OCI-LY7 (cell line): ENCODE data around the gene BAIAP2L1. TPM values are rescaled to one million over a fixed set of nuclear protein-coding genes. Genes with fewer than 3 reads are reported as not detected.

ENCODE experiments used
- BruUV-seq: library from RNA; stranded (reverse); fragments of 400-500 nt; replicated peaks from 2 replicates; lab custom pipeline; 2021; lab: Mats Ljungman, UMichigan
- CTCF ChIA-PET: fragments of 300-600 bp; sonication (Branson Sonifier 250); formaldehyde crosslinking; loops from one replicate; lab custom pipeline; 2022; ENCODE audit warnings: antibody characterized with exemption; ENCODE audit not compliant: unreplicated experiment; lab: Charles Lee
- POLR2A ChIA-PET: fragments of 300-600 bp; sonication (Branson Sonifier 250); formaldehyde crosslinking; loops from one replicate; lab custom pipeline; 2022; ENCODE audit warnings: antibody characterized with exemption; lab: Charles Lee
- DNase-seq: peaks from one replicate; pipeline ENCODE4 v3.0.0-alpha.2; 2015; ENCODE audit warnings: low spot score
- H2AFZ ChIP-seq: fragments of 200-600 bp; sonication (generic), shearing (Covaris generic); 2 replicates; pipeline ENCODE4 v1.6.1; 2014; ENCODE audit warnings: mild to moderate bottlenecking, antibody characterized with exemption, low read length, moderate library complexity
- H3K27ac ChIP-seq: fragments of 200-600 bp; sonication (generic); 2 replicates; pipeline ENCODE4 v1.5.1; 2014; ENCODE audit warnings: mixed run types, low read depth, mild to moderate bottlenecking, moderate library complexity, low read length, inconsistent platforms; ENCODE audit not compliant: poor library complexity, severe bottlenecking
- H3K36me3 ChIP-seq: fragments of 200-600 bp; sonication (generic); 2 replicates; pipeline ENCODE4 v1.6.1; 2014; ENCODE audit warnings: mild to moderate bottlenecking, antibody characterized with exemption, low read length, moderate library complexity, mixed read lengths; ENCODE audit not compliant: insufficient read depth
- H3K4me1 ChIP-seq: fragments of 200-600 bp; sonication (generic); 2 replicates; pipeline ENCODE4 v1.5.1; 2014; ENCODE audit warnings: mild to moderate bottlenecking, low read length; ENCODE audit not compliant: insufficient read depth, poor library complexity, severe bottlenecking
- H3K4me2 ChIP-seq: fragments of 200-600 bp; sonication (generic); 2 replicates; pipeline ENCODE4 v1.6.1; 2014; ENCODE audit warnings: mild to moderate bottlenecking, low read length
- H3K4me3 ChIP-seq: fragments of 200-600 bp; sonication (generic); 2 replicates; pipeline ENCODE4 v1.5.1; 2014; ENCODE audit warnings: mild to moderate bottlenecking, low read depth, low read length; ENCODE audit not compliant: poor library complexity, severe bottlenecking
- H3K79me2 ChIP-seq: fragments of 200-600 bp; sonication (generic); 2 replicates; pipeline ENCODE4 v1.6.1; 2016; ENCODE audit warnings: low read depth, mild to moderate bottlenecking, low read length, moderate library complexity, mixed read lengths; ENCODE audit not compliant: insufficient read depth
- H3K9me2 ChIP-seq: fragments of 200-600 bp; sonication (generic); 2 replicates; pipeline ENCODE4 v1.6.1; 2016; ENCODE audit warnings: mild to moderate bottlenecking, low read length, mixed read lengths; ENCODE audit not compliant: insufficient read depth
- H3K9me3 ChIP-seq: fragments of 200-600 bp; sonication (generic); 2 replicates; pipeline ENCODE4 v1.6.1; 2014; ENCODE audit warnings: mild to moderate bottlenecking, mixed run types, low read length, mixed read lengths
- H4K20me1 ChIP-seq: fragments of 200-600 bp; sonication (generic); 2 replicates; pipeline ENCODE4 v1.6.1; 2014; ENCODE audit warnings: mild to moderate bottlenecking, antibody characterized with exemption, low read length, moderate library complexity, mixed read lengths; ENCODE audit not compliant: insufficient read depth
- CTCF ChIP-seq: fragments of 200-600 bp; sonication (generic); conservative IDR thresholded peaks from 2 replicates; pipeline ENCODE4 v1.5.1; 2014; ENCODE audit warnings: mild to moderate bottlenecking, antibody characterized with exemption, low read length, moderate library complexity, mixed read lengths
- EZH2phosphoT487 ChIP-seq: fragments of 200-600 bp; sonication (generic); IDR thresholded peaks from 2 replicates; pipeline ENCODE4 v1.6.1; 2018; ENCODE audit warnings: low read depth, borderline replicate concordance, mild to moderate bottlenecking, mixed run types, antibody characterized with exemption, low read length, moderate library complexity, mixed read lengths
- intact Hi-C: fragments of 100-400 bp; cut with micrococcal nuclease; formaldehyde crosslinking; loops from one replicate; pipeline ENCODE4 v1.10.0; 2022; ENCODE audit not compliant: unreplicated experiment
- total RNA-seq, 2 experiments: library from RNA; depleted of rRNA in 1 of 2; stranded (reverse); fragments of >200 nt in 1 of 2; shearing (Covaris generic) in 1 of 2; gene quantifications; 2 replicates each; pipeline ENCODE4 v1.2.3, GENCODE V29; 2014 to 2022

Gene BAIAP2L1
- total RNA-seq, 2 experiments from 2014 or later = not detected

- H3K4me1 ChIP-seq = peaks cover 19% of the 10 kb centered on the region
- no peak overlapping the region for H3K27ac ChIP-seq
- POLR2A ChIA-PET = no interaction called here
- H3K9me2 ChIP-seq = no peaks in the 10 kb centered on the region
- H3K4me3 ChIP-seq = no peak overlapping the region
- H3K9me3 ChIP-seq = no peaks in the 10 kb centered on the region
- BruUV-seq = TSS peak; percentile 47
- CTCF ChIA-PET = no interaction called here
- H3K4me2 ChIP-seq = no peak overlapping the region
- no peaks in the 10 kb centered on the region for H4K20me1 ChIP-seq
- DNase-seq = no peak
- TF ChIP-seq EZH2phosphoT487 = no peak
- TF ChIP-seq CTCF = no peak
- intact Hi-C loops = loop anchor here (5.0 kb wide), 2 partner anchors 283 to 1138 kb away; partner anchors contain the start of gene SDHAF3
- H3K79me2 ChIP-seq = peaks cover 6% of the 10 kb centered on the region; the same call in 1 of the 2 replicates
- H2AFZ ChIP-seq = no peak overlapping the region
- peaks cover 8% of the 10 kb centered on the region for H3K36me3 ChIP-seq
Observed at GRCh38 chr7:98254951-98255610, 145.8 kb downstream of the BAIAP2L1 start.

- peaks cover 8% of the 10 kb centered on the region; the same call in 1 of the 2 replicates for H3K36me3 ChIP-seq
- peaks cover 25% of the 10 kb centered on the region for H3K4me1 ChIP-seq
- no peaks in the 10 kb centered on the region for H3K9me2 ChIP-seq
- ChIA-PET POLR2A (no interaction called here), CTCF (interaction anchor here (0.6 kb wide), 1 partner anchor 33 kb away, joined by 3 read pairs; no protein-coding TSS in a partner anchor)
- no peak overlapping the region for H3K4me3 ChIP-seq
- no peak overlapping the region for H3K4me2 ChIP-seq
- TF ChIP-seq EZH2phosphoT487 (no peak), CTCF (no peak)
- no peak for DNase-seq
- H2AFZ ChIP-seq = no peak overlapping the region
- intact Hi-C loops = loop anchor here (5.0 kb wide), 2 partner anchors 282 to 1137 kb away; partner anchors contain the start of gene SDHAF3
- no TSS peak for BruUV-seq
- peaks cover 6% of the 10 kb centered on the region; the same call in 1 of the 2 replicates for H3K79me2 ChIP-seq
- H3K9me3 ChIP-seq = no peaks in the 10 kb centered on the region
- no peaks in the 10 kb centered on the region for H4K20me1 ChIP-seq
- H3K27ac ChIP-seq = no peak overlapping the region
Observed at GRCh38 chr7:98254516-98254915, 146.4 kb downstream of the BAIAP2L1 start.
